Left ventricle myocardium inferior (tissue), 1 donor: ENCODE data around the gene NELFB. TPM values are rescaled to one million over a fixed set of nuclear protein-coding genes. Genes with fewer than 3 reads are reported as not detected.
"Not testable (repeated sequence)": the region's sequence is repeated elsewhere in the genome, so short reads cannot be mapped to it uniquely, and the experiment has no call there.

Source experiments
- DNase-seq: peaks from one replicate; pipeline ENCODE4 v3.0.0-alpha.2; 2020
- H3K27ac ChIP-seq: fragments of 200-600 bp; replicated peaks from 2 replicates; pipeline ENCODE4 v1.8.0; 2021
- H3K27me3 ChIP-seq: fragments of 200-600 bp; 2 replicates; pipeline ENCODE4 v1.8.0; 2021; ENCODE audit warnings: low read depth
- H3K36me3 ChIP-seq: fragments of 200-600 bp; 2 replicates; pipeline ENCODE4 v1.8.0; 2021
- H3K4me1 ChIP-seq: fragments of 200-600 bp; 2 replicates; pipeline ENCODE4 v1.8.0; 2021
- H3K4me3 ChIP-seq: fragments of 200-600 bp; 2 replicates; pipeline ENCODE4 v1.8.0; 2021; ENCODE audit warnings: mild to moderate bottlenecking, moderate library complexity
- H3K9me3 ChIP-seq: fragments of 200-600 bp; replicated peaks from 2 replicates; pipeline ENCODE4 v1.8.0; 2021
- CTCF ChIP-seq: fragments of 200-600 bp; IDR thresholded peaks from 2 replicates; pipeline ENCODE4 v1.8.0; 2021; ENCODE audit warnings: antibody characterized with exemption, mild to moderate bottlenecking, borderline replicate concordance
- intact Hi-C: fragments of 100-400 bp; cut with micrococcal nuclease; formaldehyde crosslinking; loops from one replicate; pipeline ENCODE4 v1.11.0; 2022
- total RNA-seq: library from RNA; stranded (reverse); fragmentation: NEBNext Ultra II Directional; extraction: Animal tissue kit (Norgen Biotek cat#: 25700); gene quantifications from one replicate; pipeline ENCODE4 v1.2.1, GENCODE V29; 2021
- donor health status: DM: no; HTN: yes; CAD: no; lungs with severe emphysema.

Gene NELFB
- total RNA-seq, 1 donor from 2014 or later: 35.2 TPM

GRCh38 chr9:137240318-137240840 lies 14.7 kb upstream of the NELFB start:
- peak overlapping the region; percentile 84 for H3K4me3 ChIP-seq
- peak; percentile 21 for TF ChIP-seq CTCF
- peaks cover 4% of the 10 kb centered on the region for H3K27me3 ChIP-seq
- DNase-seq: peak; percentile 84
- intact Hi-C loops: no loop called here
- H3K4me1 ChIP-seq: peaks cover 85% of the 10 kb centered on the region
- no peaks in the 10 kb centered on the region for H3K9me3 ChIP-seq
- H3K27ac ChIP-seq: peak overlapping the region; percentile 100
- peaks cover 22% of the 10 kb centered on the region for H3K36me3 ChIP-seq

- intact Hi-C loops: no loop called here
- no peak for TF ChIP-seq CTCF
- H3K27me3 ChIP-seq: no peaks in the 10 kb centered on the region
- H3K36me3 ChIP-seq: peaks cover 22% of the 10 kb centered on the region
- H3K27ac ChIP-seq: peak within 1 kb of the TSS; percentile 100
- no peaks in the 10 kb centered on the region for H3K9me3 ChIP-seq
- peak within 1 kb of the TSS; percentile 96 for H3K4me3 ChIP-seq
- DNase-seq: peak; percentile 99
- H3K4me1 ChIP-seq: peaks cover 79% of the 10 kb centered on the region
Measured at GRCh38 chr9:137240841-137241489, 14.2 kb upstream of the NELFB start, which contains the start of gene TUBB4B. TSS of gene TUBB4B (plus strand) at chr9:137241287. CDS start at chr9:137241361, 74 bp downstream.

GRCh38 chr9:137241490-137242268 lies 13.4 kb upstream of the NELFB start:
- peaks cover 22% of the 10 kb centered on the region for H3K36me3 ChIP-seq
- peak; percentile 72 for DNase-seq
- no peaks in the 10 kb centered on the region for H3K27me3 ChIP-seq
- no peak for TF ChIP-seq CTCF
- intact Hi-C loops: no loop called here
- H3K27ac ChIP-seq: peak overlapping the region; percentile 98
- H3K4me1 ChIP-seq: peaks cover 72% of the 10 kb centered on the region
- peak overlapping the region; percentile 96 for H3K4me3 ChIP-seq
- H3K9me3 ChIP-seq: no peaks in the 10 kb centered on the region

- Histone ChIP-seq H3K4me1 (peaks cover 70% of the 10 kb centered on the region), H3K36me3 (peaks cover 22% of the 10 kb centered on the region), H3K27me3 (no peaks in the 10 kb centered on the region), H3K4me3 (peak overlapping the region; percentile 96), H3K27ac (peak overlapping the region; percentile 98), H3K9me3 (no peaks in the 10 kb centered on the region)
- TF ChIP-seq CTCF: no peak
- DNase-seq: no peak
- intact Hi-C loops: no loop called here
Measured at GRCh38 chr9:137242269-137243203, 12.6 kb upstream of the NELFB start.

- H3K9me3 ChIP-seq, H3K27me3 ChIP-seq, DNase-seq, H3K27ac ChIP-seq, intact Hi-C loops: not testable (repeated sequence)
- peaks cover 22% of the 10 kb centered on the region for H3K36me3 ChIP-seq
- H3K4me1 ChIP-seq: peaks cover 64% of the 10 kb centered on the region
- peak overlapping the region; percentile 96 for H3K4me3 ChIP-seq
Measured at GRCh38 chr9:137243266-137243625, 11.9 kb upstream of the NELFB start.
